Left ventricle myocardium inferior (tissue), 1 donor: ENCODE data around the gene NOTCH4. TPM values are rescaled to one million over a fixed set of nuclear protein-coding genes. Genes with fewer than 3 reads are reported as not detected.

Source experiments
- DNase-seq: peaks from one replicate; pipeline ENCODE4 v3.0.0-alpha.2; 2020
- H3K27ac ChIP-seq: fragments of 200-600 bp; replicated peaks from 2 replicates; pipeline ENCODE4 v1.8.0; 2021
- H3K27me3 ChIP-seq: fragments of 200-600 bp; 2 replicates; pipeline ENCODE4 v1.8.0; 2021; ENCODE audit warnings: low read depth
- H3K36me3 ChIP-seq: fragments of 200-600 bp; 2 replicates; pipeline ENCODE4 v1.8.0; 2021
- H3K4me1 ChIP-seq: fragments of 200-600 bp; 2 replicates; pipeline ENCODE4 v1.8.0; 2021
- H3K4me3 ChIP-seq: fragments of 200-600 bp; 2 replicates; pipeline ENCODE4 v1.8.0; 2021; ENCODE audit warnings: mild to moderate bottlenecking, moderate library complexity
- H3K9me3 ChIP-seq: fragments of 200-600 bp; replicated peaks from 2 replicates; pipeline ENCODE4 v1.8.0; 2021
- CTCF ChIP-seq: fragments of 200-600 bp; IDR thresholded peaks from 2 replicates; pipeline ENCODE4 v1.8.0; 2021; ENCODE audit warnings: antibody characterized with exemption, mild to moderate bottlenecking, borderline replicate concordance
- intact Hi-C: fragments of 100-400 bp; cut with micrococcal nuclease; formaldehyde crosslinking; loops from one replicate; pipeline ENCODE4 v1.11.0; 2022
- total RNA-seq: library from RNA; stranded (reverse); fragmentation: NEBNext Ultra II Directional; extraction: Animal tissue kit (Norgen Biotek cat#: 25700); gene quantifications from one replicate; pipeline ENCODE4 v1.2.1, GENCODE V29; 2021
- donor health status: DM: no; HTN: yes; CAD: no; lungs with severe emphysema.

Gene NOTCH4
- total RNA-seq, 1 donor from 2014 or later = 23.0 TPM

DNA sequence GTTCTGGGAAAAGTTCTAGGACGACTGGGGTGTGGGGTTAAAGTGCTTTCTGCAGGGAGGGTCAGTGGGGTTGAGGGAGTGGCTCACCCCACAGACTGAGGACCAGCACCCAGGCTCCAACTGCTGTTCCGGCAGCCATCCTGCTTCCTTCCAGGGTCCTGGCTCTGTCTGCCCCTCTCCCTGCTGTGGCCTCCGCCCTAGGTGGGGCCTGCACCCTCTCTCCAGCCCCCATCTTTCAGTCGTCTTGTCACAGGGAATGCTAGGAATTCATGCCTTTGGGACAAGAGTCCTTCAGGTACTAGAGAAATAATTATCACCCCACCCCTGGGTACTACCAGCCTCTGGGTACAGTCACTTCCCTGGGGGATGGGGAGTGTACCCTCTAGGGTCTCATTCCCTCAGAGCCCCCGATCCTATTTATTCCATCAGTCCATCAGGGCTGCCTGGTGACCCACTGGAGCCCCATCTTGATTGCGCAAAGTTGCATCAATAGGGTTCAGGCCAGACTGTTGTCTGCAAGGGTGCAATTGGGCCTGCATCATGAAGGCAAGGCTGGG, 39.7 kb downstream of the NOTCH4 start, which contains the start of gene AGER:
Gene AGER, minus strand, starts transcription at position 170 of the 557 bp plus-strand sequence. Its CDS starts 31 bp downstream, at position 139.
- DNase-seq = no peak
- intact Hi-C loops = no loop called here
- peak within 1 kb of the TSS; percentile 98 for H3K27ac ChIP-seq
- no peaks in the 10 kb centered on the region for H3K27me3 ChIP-seq
- peak within 1 kb of the TSS; percentile 11 for H3K4me3 ChIP-seq
- peaks cover 92% of the 10 kb centered on the region for H3K4me1 ChIP-seq
- TF ChIP-seq CTCF = no peak
- peaks cover 45% of the 10 kb centered on the region for H3K36me3 ChIP-seq
- H3K9me3 ChIP-seq = no peaks in the 10 kb centered on the region

GRCh38 chr6:32183483-32184083, 40.3 kb downstream of the NOTCH4 start:
- Histone ChIP-seq H3K27me3 (no peaks in the 10 kb centered on the region), H3K36me3 (peaks cover 45% of the 10 kb centered on the region), H3K4me1 (peaks cover 92% of the 10 kb centered on the region), H3K9me3 (no peaks in the 10 kb centered on the region), H3K27ac (peak overlapping the region; percentile 98), H3K4me3 (no peak overlapping the region)
- peak; percentile 50 for DNase-seq
- no peak for TF ChIP-seq CTCF
- intact Hi-C loops = no loop called here

GRCh38 chr6:32183030-32183429, 40.8 kb downstream of the NOTCH4 start:
- DNase-seq = no peak
- no peak for TF ChIP-seq CTCF
- H3K9me3 ChIP-seq = no peaks in the 10 kb centered on the region
- peak overlapping the region; percentile 98 for H3K27ac ChIP-seq
- peaks cover 45% of the 10 kb centered on the region for H3K36me3 ChIP-seq
- peaks cover 88% of the 10 kb centered on the region for H3K4me1 ChIP-seq
- H3K27me3 ChIP-seq = no peaks in the 10 kb centered on the region
- no peak overlapping the region for H3K4me3 ChIP-seq
- intact Hi-C loops = no loop called here

- DNase-seq = no peak
- TF ChIP-seq CTCF = no peak
- Histone ChIP-seq H3K36me3 (peaks cover 40% of the 10 kb centered on the region), H3K9me3 (no peaks in the 10 kb centered on the region), H3K27me3 (no peaks in the 10 kb centered on the region), H3K4me3 (no peak overlapping the region), H3K4me1 (peaks cover 84% of the 10 kb centered on the region), H3K27ac (peak overlapping the region; percentile 98)
- intact Hi-C loops = no loop called here
Measured at GRCh38 chr6:32182555-32182981, 41.3 kb downstream of the NOTCH4 start.

- Histone ChIP-seq H3K27me3 (no peaks in the 10 kb centered on the region), H3K27ac (peak overlapping the region; percentile 98), H3K9me3 (no peaks in the 10 kb centered on the region), H3K4me3 (no peak overlapping the region), H3K4me1 (peaks cover 82% of the 10 kb centered on the region), H3K36me3 (peaks cover 36% of the 10 kb centered on the region)
- no peak for DNase-seq
- no peak for TF ChIP-seq CTCF
- intact Hi-C loops = no loop called here
Measured at GRCh38 chr6:32181915-32182529, 41.8 kb downstream of the NOTCH4 start.
